HG02763 (cell line): ENCODE data around the gene CHMP4B.

Source experiments
- ATAC-seq: cut with Tn5 transposase; IDR thresholded peaks from one replicate; pipeline ENCODE4 v1.9.1; 2021; ENCODE audit warnings: mild to moderate bottlenecking, moderate library complexity; ENCODE audit not compliant: unreplicated experiment

Gene CHMP4B

DNA sequence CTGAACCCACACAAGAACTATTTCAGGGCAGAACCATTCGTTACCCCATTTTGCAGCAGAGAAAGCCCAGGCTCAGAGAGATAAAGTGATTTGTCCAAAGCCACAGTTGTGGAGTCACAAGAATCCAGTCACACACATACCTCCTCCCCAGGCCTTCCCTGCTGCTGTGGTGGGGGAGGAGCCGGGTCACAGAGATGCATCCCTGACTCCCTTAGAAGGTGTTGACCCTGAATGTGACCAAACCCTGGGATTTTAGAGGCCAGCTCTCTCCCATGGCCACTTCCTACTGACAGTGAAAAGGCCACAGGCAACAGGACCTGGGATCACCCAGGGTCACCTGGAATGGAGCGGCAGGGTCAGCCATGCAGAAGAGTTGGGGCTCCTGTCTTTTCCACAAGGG is 48.6 kb downstream of the CHMP4B start:
- ATAC-seq, result no peak

DNA sequence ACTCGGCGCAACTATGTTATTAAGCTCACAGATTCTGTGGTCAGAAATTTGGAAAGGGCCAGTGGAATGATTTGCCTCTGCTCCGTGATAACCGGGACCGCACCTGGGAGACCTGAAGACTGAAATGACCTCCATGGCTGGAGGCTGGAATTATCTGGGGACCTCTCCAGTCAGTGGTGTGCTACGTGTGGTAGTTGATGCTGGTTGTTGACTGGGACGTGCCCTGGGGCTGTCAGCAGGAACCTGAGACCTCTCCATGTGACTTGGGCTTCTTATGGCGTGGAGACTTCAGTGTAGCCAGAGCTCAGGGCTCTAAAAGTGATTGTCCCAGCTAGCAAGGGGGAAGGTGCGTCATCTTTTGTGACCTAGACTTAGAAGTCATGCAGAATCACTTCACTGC is 50.3 kb downstream of the CHMP4B start:
- ATAC-seq, result no peak

DNA sequence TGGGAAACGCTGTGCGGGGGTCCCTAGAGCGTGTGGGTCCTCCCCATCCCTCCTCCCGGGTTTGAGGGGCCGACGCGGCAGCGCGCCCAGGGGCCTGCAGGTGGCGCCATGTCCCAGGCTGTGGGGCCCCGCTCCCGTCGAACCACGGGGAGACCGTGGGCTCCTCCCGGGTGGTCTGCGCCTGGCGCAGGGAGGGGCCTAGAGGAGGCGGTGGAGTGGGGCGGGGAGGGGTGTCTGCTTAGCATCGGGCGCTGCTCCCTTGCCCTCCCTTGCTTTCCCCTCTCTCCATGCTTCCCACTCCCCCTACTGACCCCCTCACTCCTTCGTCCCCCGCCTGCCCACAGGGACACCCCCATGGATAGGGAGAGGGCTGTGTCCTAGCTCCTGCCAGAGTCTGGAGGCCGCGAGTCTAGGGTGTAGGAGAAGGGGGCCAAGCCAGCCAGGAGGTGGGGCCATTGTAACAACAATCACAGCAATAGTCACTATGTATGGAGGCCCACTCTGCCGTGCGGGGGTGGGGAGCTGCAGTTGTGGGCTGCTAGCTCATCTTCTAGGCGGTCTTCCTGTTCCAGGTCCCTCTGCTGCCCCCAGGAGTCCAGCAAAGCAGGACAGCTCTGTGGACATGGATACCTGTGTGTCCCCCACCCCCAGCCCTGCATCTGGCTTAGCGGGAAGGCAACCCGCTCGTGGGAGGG is 51.7 kb downstream of the CHMP4B start:
- ATAC-seq, result no peak

DNA sequence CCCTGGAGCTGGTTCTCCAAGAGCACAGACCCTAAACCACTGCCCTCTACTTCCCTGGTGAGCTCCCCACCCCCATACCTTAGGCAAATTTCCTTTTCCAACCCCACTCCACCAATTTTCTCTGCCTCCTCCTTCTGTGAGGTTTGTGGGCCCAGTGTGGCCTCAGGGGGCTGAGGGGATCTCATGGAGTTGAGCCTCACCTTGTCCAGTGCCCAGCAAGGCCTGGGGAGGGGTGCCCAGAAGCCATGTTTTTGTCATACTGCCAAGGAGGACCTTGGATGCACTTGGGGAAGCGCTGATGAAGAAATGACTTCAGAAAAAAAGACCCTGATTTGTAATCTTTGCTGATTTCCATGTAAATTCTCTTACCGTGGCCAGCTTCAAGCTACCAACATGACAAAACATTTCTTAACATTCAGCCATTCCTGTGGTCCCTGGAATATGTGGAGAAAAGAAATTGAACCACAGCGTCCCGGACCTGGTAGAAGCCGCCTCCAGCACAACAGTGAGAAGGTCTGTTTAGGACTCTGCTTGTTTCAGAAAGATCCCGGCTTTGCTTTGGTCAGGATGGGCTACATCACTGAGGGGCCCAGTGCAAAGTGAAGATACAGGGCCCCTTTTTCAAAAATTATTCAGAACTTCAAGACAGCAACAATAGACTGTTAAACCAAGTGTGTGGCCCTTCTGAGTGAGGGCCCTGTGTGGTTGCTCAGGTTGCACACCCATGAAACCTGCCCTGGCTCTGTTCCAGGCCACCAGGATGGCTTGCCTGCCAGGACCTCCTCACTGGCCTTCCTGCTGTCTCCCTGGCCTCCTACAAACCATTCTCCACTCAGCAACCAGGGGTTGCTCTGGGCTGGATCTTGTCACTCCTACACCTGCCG is 52.5 kb downstream of the CHMP4B start:
- ATAC-seq, result no peak

DNA sequence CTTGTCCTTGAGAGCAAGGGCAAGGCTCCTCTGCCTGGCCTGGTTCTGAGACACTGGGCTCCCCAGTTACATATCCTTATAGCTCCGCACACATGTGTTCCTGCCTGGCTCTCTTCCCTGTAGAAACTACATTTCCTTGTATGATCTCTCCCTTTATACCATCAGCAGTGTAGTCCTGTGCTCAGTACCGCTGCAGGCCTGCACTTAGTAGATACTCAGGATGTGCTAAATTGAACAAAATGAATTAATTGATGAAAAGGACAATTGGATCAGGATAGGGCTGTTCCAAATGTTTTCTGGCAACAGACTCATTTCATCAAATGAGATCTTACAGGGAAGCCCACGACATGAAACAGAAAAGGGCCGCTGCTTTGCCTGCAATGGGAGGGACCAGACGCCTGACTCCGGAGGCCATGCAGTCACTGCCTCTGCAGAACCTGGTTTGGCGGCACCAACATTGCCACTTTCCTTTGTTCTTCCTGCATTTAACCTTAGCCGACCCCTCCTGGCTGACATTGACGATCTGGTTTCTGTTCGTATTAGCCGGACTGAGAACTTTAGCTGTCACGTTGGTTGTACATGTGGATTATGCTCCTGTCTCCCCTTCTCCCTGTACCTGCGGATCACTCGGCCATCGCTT is 53.3 kb downstream of the CHMP4B start:
- ATAC-seq, result no peak

DNA sequence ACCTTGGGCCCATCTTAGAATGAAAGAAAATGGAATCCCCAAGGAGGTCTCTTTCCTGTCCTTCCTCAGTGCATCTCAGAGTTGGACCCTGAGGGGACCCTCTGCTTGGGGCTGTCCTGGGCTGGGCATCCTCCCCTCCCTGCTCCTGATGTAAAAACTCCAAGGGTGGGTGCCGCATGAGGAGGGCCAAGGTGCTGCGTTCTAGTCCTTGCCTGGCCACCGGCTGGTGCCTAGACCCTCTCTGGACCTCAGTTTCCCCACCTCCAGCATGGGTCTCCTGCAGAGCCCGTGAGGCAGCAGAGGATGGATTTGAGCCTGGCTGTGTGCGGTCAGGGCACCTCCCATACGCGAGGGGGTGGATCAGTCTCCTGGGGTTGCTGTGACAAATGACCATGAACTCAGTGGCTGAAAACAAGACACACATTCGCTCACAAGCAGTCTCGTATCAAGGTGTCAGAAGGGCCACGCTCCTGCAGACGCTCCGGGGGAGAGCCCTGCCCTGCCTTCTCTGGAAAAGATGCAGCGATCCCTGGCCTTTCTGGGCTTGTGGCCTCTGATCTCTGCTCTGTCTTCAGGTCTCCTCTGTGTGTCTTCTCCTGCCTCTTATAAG is 54.7 kb downstream of the CHMP4B start:
- ATAC-seq, result no peak

DNA sequence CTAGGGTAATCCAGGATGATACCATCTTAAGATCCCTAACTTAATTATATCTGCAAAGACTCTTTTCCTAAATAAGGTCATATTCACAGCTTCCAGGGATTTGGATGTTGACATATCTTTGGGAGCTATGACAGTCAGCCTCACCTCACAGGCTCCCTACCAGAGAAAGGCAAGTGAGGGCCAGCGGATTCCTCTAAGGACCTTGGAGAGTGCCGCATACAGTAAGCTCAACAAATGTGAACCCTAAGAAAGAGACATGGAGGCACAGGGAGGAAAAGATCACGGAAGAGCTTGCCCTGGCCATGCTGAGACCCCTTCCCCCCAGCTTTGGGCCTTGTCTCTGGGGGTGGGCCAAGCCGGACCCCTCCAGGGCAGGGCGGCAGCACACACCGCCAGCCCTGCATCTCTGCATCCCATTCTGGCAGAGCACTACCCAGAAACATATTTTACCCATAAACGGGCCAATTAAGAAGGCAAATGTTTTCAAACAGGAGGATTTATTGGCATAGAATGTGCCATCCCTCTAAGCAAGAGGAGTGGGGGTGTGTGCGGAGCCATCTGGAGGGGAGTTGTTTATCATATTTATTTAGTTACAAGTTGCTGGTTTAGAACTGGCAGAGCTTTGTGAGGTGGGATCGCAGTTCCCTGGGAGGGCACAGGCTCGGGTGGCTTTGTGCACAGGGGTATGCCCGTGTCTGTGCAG is 55.4 kb downstream of the CHMP4B start:
- no peak for ATAC-seq

DNA sequence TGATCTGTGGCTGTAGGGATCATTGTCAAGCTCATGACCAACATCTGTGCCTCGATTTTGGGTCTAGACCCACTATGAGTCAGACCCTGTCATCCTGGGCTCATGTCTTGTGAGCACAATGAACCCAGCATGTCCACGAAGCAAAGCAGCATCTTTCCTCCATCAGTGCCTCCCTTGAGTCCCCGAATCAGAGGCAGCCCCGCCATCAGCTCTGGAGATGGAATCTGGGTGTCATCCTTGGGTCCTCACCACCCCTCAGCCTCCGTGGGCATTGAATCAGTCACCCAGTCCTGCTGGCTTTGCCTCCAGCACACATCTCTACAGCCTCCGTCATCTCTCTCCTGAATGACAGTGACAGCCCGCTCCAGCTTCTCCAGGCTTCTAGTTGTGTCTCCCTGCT is 56.9 kb downstream of the CHMP4B start:
- no peak for ATAC-seq

DNA sequence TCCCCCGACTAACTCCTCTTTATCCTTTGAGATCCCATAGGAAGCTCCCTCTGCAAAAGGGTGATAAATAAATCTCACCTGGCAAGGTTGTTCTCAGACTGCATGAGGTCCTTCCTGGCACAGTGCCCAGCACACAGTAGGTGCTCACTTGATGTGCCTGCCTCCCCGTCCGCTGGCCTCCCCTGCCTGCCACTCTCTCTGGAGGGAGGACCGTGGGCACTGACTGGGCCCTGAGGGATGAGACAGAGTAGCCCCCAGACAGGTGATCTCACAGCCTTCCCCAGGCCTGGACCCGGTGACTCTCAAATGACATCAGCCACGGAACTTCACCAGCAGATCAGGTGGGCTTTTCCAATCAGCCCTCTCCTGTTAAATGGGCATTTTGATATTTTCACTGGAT is 57.4 kb downstream of the CHMP4B start:
- ATAC-seq, result no peak

DNA sequence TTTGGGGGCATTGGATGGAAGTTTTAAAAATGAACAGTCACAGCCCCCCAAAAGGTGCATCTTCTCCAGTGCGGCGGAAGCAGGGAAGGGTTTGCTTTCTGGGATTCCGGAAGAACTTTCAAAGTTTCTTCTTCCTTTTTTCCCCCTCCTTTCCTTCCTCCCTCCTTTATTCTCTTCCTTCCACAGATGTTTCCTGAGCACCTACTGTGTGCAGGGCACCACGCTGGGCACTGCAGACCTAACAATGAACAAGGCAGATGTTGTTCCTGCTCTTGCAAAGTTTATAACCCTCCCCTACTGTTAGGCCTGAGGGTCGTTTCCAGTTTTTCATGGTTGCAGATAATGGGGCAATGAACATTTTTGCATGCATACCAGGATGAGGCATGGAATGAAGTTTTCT is 58.1 kb downstream of the CHMP4B start:
- no peak for ATAC-seq

DNA sequence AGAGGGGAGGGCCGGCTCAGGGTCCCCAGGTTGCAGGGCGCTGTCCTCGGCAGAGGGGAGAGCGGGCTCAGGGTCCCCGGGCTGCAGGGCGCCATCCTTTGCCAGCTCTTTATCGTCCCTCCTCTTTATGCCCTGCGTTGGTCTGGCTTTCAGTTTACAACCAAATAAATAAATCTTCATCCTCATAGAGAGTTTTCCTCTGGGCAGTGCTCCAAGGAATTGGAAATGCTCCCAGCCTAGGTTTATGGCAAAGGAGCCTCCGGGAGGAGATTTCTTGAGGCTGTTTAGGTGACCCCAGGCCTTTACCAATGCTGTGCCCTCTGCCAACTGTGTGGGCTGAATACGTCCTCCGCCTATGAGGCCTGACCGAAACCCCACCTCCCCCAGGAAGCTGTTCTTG is 60.2 kb downstream of the CHMP4B start:
- no peak for ATAC-seq

DNA sequence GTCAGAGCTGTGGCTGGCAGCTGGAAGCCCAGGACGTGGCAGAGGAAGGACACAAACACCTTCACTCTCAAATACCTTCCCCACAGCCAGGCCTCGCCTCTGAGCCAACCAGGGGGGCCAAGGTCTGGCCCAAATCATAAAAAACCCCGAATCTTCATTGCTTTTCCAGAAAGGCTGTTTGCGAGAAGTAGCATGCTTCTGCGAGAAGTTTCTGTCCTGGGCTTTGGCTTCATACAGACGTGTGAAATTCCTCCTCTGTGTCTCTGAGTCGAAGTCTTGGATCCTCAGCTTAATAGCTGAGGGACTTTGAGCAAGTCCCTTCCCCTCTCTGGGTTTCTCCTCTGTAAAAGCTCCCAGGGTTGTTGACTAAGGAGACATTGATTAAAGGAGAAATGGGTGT is 63.0 kb downstream of the CHMP4B start:
- ATAC-seq, result no peak

DNA sequence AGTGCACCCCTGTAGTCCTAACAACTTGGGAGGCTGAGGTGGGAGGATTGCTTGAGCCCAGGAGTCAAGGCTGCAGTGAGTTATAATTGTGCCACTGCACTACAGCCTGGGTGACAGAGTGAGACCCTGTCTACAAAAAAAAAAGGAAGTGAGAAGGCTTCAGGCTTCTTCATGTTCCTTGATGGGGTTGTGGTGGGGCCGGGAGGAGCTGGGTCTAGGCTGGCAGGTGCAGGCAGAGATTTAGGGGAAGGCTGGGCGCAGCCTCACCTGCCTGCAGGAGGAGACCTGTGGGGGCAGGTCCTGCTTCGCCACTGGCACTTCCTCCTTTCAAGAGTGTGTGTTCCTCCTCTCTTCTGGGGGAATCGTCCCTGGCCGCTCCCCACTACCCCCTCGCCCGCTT is 63.9 kb downstream of the CHMP4B start:
- ATAC-seq, result peak; percentile 60

DNA sequence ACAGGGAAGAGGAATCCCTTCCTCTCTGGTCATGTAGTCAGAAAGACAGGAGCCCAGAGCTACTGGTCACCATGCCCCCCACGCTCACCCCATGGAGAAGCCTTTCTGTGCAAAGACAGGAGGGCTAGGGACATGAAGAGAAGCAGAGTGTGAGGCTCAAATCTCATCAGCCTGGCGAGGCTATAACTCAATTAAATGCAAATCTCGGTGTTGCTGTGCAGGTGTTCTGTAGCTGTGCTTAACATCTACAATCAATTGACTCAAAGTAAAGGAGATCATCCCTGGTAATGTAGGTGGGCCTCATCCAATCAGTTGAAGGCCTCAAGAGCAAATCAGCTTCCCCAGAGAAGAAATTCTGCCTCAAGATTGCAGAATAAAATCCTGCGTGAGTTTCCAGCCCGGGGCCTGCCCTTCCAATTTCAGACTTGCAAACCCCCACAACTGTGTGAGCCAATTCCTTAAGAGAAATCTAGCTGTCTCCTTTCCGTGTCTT is 64.4 kb downstream of the CHMP4B start:
- no peak for ATAC-seq

DNA sequence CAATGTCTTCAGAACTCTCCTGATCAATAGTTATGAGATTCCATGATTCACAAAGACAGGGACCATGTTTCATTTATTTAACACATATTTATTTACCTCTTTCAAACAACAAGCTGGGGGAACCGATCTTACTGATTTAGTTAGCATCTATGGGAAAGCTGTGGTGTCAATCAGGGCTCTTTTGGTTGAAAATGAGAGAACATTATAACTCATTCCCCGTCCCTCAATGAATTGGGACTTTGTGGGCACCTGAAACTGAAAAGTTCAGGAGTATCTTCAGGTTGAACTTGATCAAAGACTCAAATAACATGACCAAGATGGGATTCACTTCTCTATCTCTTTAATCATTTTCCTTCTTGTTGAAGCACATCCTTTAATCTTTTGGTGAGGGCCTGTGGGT is 67.4 kb downstream of the CHMP4B start:
- ATAC-seq, result no peak

DNA sequence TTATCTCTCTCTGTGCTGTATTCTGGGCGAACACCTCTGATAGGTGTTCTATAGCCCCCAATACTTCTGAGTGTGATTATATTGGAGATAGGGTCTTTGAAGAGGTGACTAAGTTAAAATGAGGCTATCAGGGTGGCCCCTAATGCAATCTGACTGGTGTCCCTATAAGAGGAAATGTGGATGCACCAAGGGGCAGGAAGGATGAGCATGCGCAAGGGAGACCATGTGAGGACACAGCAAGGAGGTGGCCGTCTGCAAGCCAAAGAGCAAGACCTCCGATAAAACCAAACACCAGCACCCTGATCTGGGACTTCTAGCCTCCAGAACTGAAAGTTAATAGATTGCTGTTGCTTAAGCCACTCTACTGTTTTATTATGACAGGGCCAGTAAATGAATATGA is 69.2 kb downstream of the CHMP4B start:
- ATAC-seq, result no peak

DNA sequence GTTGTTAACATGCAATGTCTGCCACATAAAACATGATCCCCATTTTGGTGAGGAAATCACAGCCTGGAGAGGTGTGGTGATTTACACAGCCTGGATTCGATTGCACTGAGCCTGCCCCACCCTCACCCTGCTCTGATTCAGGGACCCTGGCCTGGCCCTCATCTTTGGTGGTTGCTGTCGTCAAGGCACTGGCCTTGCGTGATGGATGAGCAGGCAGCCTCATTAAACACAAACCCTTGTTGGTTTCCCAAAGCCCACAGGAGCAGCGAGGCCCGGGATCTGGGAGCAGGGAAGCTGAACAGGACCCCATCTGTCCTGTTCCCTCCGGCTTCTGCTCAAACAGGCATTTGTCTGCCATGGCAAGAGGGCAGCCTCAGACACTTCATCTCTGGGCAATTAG is 70.8 kb downstream of the CHMP4B start:
- ATAC-seq, result no peak

DNA sequence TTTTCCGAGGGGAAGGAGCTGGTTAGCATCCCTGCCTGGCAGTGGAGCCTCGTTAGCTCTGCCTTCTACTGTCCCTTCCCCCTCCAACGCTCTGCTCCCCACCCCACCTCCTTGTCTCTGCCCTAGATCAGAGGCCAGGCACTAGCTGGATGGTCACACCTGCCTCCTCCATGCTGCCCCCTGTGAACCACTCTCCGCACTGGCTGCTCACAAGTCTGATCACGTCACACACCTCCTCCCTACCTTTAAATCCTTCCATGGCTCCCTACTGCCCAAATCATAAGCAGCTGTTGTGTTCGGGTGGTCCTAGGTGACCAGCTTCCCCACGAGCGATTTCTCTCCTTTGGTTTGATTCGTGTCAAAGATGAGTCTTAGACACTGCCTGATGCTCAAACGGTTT is 71.3 kb downstream of the CHMP4B start:
- no peak for ATAC-seq

DNA sequence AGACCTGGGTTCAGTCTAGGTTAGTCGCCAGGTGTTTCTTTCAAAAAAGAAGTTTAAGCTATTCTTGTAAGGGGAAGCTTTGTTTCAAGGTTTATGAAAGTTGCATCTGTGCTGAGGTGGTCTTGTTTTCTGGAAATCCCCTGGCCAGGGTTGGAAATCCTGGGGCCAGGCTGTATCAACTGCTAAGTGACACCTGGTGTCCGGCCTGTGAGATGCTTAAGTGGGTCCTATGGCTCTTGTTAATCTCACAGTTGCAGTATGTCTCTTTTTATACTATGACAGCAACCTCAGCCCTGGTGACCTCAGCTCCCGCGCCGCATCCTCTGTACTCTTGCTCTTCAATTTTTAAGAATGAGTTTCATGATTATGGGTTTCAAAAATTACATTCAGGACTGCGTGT is 72.0 kb downstream of the CHMP4B start:
- peak; percentile 69 for ATAC-seq

DNA sequence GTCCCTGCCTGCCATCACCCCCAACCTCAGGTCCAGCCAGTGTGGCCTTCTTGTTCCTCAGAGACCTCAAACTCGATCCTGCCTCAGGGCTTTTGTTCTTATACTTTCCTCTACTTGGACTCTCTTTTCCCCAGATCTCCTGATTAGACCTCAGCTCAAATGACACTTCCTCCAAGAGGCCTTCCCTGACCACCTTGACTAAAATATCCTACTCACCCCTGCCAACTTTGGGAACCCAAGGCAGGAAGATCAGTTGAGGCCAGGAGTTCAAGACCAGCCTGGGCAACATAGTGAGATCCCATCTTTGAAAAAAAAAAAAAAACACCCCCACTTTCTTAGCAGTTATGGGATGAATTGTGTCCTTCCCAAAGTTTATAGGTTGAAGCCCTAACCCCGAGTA is 73.5 kb downstream of the CHMP4B start:
- no peak for ATAC-seq

DNA sequence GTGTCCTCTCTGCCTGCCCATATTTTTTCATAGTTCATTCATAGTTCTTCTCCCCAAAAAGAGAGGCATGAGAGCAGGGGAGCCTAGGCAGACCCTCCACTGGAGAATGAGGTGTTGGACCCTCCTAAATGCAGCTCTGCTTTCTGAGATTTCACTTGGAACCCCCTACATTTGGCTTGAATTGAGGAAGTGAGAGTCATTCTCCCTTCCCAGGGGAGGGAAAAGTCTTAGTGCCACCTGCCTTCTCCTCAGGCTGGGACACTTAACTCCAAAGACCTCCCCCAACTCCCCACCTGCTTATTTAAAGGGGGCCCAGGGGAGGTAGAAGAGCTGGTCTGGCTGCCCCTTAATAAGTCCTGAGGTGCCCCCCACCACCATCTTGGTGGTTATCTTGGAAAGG is 78.2 kb downstream of the CHMP4B start:
- no peak for ATAC-seq
